HEK293 (cell line): Measurements from ENCODE around the gene ERF.

Experiments used
- GLIS1 ChIP-seq: fragments of 450-650 bp; formaldehyde crosslinking; IDR thresholded peaks from 2 replicates; pipeline ENCODE4 v1.5.1; 2016; ENCODE audit warnings: missing biosample characterization, missing genetic modification characterization
- KLF9 ChIP-seq: fragments of 450-650 bp; formaldehyde crosslinking; IDR thresholded peaks from 2 replicates; pipeline ENCODE4 v1.5.1; 2016; ENCODE audit warnings: missing biosample characterization, missing genetic modification characterization, low read depth
- MZF1 ChIP-seq: fragments of 450-650 bp; formaldehyde crosslinking; IDR thresholded peaks from 2 replicates; pipeline ENCODE4 v1.5.1; 2017; ENCODE audit warnings: missing biosample characterization, missing genetic modification characterization, borderline replicate concordance
- OSR2 ChIP-seq: fragments of 450-650 bp; formaldehyde crosslinking; IDR thresholded peaks from 2 replicates; pipeline ENCODE4 v1.5.1; 2016; ENCODE audit warnings: missing biosample characterization, missing genetic modification characterization
- ZBTB8A ChIP-seq: fragments of 450-650 bp; formaldehyde crosslinking; IDR thresholded peaks from 2 replicates; pipeline ENCODE4 v1.5.1; 2016; ENCODE audit warnings: missing biosample characterization, missing genetic modification characterization
- ZNF10 ChIP-seq: fragments of 450-650 bp; formaldehyde crosslinking; IDR thresholded peaks from 2 replicates; pipeline ENCODE4 v1.5.1; 2017; ENCODE audit warnings: missing biosample characterization, missing genetic modification characterization
- ZNF121 ChIP-seq: fragments of 450-650 bp; formaldehyde crosslinking; IDR thresholded peaks from 2 replicates; pipeline ENCODE4 v1.5.1; 2016; ENCODE audit warnings: missing biosample characterization, missing genetic modification characterization
- ZNF18 ChIP-seq: fragments of 450-650 bp; formaldehyde crosslinking; IDR thresholded peaks from 2 replicates; pipeline ENCODE4 v1.5.1; 2016; ENCODE audit warnings: missing biosample characterization, missing genetic modification characterization
- ZNF19 ChIP-seq: fragments of 450-650 bp; formaldehyde crosslinking; IDR thresholded peaks from 2 replicates; pipeline ENCODE4; 2016; ENCODE audit warnings: missing biosample characterization, missing genetic modification characterization, low read depth
- ZNF211 ChIP-seq: fragments of 450-650 bp; formaldehyde crosslinking; IDR thresholded peaks from 2 replicates; pipeline ENCODE4 v1.5.1; 2016; ENCODE audit warnings: low read depth, missing biosample characterization, missing genetic modification characterization
- ZNF221 ChIP-seq: fragments of 450-650 bp; formaldehyde crosslinking; IDR thresholded peaks from 2 replicates; pipeline ENCODE4 v1.5.1; 2017; ENCODE audit warnings: missing biosample characterization, missing genetic modification characterization, borderline replicate concordance
- ZNF292 ChIP-seq: fragments of 450-650 bp; formaldehyde crosslinking; IDR thresholded peaks from 2 replicates; pipeline ENCODE4 v1.5.1; 2016; ENCODE audit warnings: low read depth, missing biosample characterization, missing genetic modification characterization, borderline replicate concordance
- ZNF37A ChIP-seq: fragments of 450-650 bp; IDR thresholded peaks from 2 replicates; pipeline ENCODE4 v1.5.1; 2018; ENCODE audit warnings: missing biosample characterization, missing genetic modification characterization
- ZNF394 ChIP-seq: fragments of 450-650 bp; formaldehyde crosslinking; IDR thresholded peaks from 2 replicates; pipeline ENCODE4 v1.5.1; 2016; ENCODE audit warnings: missing biosample characterization, missing genetic modification characterization, mild to moderate bottlenecking, moderate library complexity, borderline replicate concordance
- ZNF423 ChIP-seq: fragments of 450-650 bp; formaldehyde crosslinking; IDR thresholded peaks from 2 replicates; pipeline ENCODE4 v1.5.1; 2016; ENCODE audit warnings: missing biosample characterization, missing genetic modification characterization
- ZNF426 ChIP-seq: fragments of 450-650 bp; formaldehyde crosslinking; IDR thresholded peaks from 2 replicates; pipeline ENCODE4 v1.5.1; 2017; ENCODE audit warnings: missing biosample characterization, missing genetic modification characterization, mild to moderate bottlenecking, inconsistent platforms, moderate library complexity
- ZNF544 ChIP-seq: fragments of 450-650 bp; formaldehyde crosslinking; IDR thresholded peaks from 2 replicates; pipeline ENCODE4 v1.5.0; 2017; ENCODE audit warnings: missing biosample characterization, missing genetic modification characterization
- ZNF571 ChIP-seq: fragments of 450-650 bp; formaldehyde crosslinking; IDR thresholded peaks from 2 replicates; pipeline ENCODE4 v1.5.0; 2017; ENCODE audit warnings: missing biosample characterization, missing genetic modification characterization
- ZNF600 ChIP-seq: fragments of 450-650 bp; formaldehyde crosslinking; IDR thresholded peaks from 2 replicates; pipeline ENCODE4 v1.5.1; 2016; ENCODE audit warnings: missing biosample characterization, missing genetic modification characterization
- ZNF677 ChIP-seq: fragments of 450-650 bp; IDR thresholded peaks from 2 replicates; pipeline ENCODE4 v1.5.0; 2018; ENCODE audit warnings: missing biosample characterization, mild to moderate bottlenecking, missing genetic modification characterization, moderate library complexity
- ZNF692 ChIP-seq: fragments of 450-650 bp; formaldehyde crosslinking; IDR thresholded peaks from 2 replicates; pipeline ENCODE4 v1.5.1; 2016; ENCODE audit warnings: missing biosample characterization, missing genetic modification characterization
- ZSCAN4 ChIP-seq: fragments of 450-650 bp; formaldehyde crosslinking; IDR thresholded peaks from 2 replicates; pipeline ENCODE4 v1.5.1; 2017; ENCODE audit warnings: missing biosample characterization, missing genetic modification characterization
- ZXDB ChIP-seq: fragments of 450-650 bp; formaldehyde crosslinking; IDR thresholded peaks from 2 replicates; pipeline ENCODE4 v1.5.1; 2016; ENCODE audit warnings: missing biosample characterization, missing genetic modification characterization
- TF ChIP-seq, protein P1 (sequence below): fragments of 450-650 bp; formaldehyde crosslinking; IDR thresholded peaks from 2 replicates; pipeline ENCODE4 v1.5.1; 2016; ENCODE audit warnings: missing biosample characterization, missing genetic modification characterization
- TF ChIP-seq, protein P2 (sequence below): fragments of 450-650 bp; formaldehyde crosslinking; IDR thresholded peaks from 2 replicates; pipeline ENCODE4 v1.5.1; 2016; ENCODE audit warnings: missing biosample characterization, missing genetic modification characterization
- TF ChIP-seq, protein P3 (sequence below): fragments of 450-650 bp; formaldehyde crosslinking; IDR thresholded peaks from 2 replicates; pipeline ENCODE4 v1.5.1; 2016; ENCODE audit warnings: missing biosample characterization, missing genetic modification characterization
- TF ChIP-seq, protein P4 (sequence below): fragments of 450-650 bp; formaldehyde crosslinking; IDR thresholded peaks from 2 replicates; pipeline ENCODE4 v1.5.1; 2017; ENCODE audit warnings: missing biosample characterization, mild to moderate bottlenecking, missing genetic modification characterization, moderate library complexity
- TF ChIP-seq, protein P5 (sequence below): fragments of 450-650 bp; formaldehyde crosslinking; optimal IDR thresholded peaks from 2 replicates; pipeline ENCODE3; 2016; ENCODE audit warnings: missing biosample characterization, mild to moderate bottlenecking, missing genetic modification characterization

Gene ERF

GRCh38 chr19:42281827-42282762, 27.2 kb upstream of the ERF start (continued):
- TF ChIP-seq ZXDB = peak; percentile 70
- TF ChIP-seq, protein P1, sequence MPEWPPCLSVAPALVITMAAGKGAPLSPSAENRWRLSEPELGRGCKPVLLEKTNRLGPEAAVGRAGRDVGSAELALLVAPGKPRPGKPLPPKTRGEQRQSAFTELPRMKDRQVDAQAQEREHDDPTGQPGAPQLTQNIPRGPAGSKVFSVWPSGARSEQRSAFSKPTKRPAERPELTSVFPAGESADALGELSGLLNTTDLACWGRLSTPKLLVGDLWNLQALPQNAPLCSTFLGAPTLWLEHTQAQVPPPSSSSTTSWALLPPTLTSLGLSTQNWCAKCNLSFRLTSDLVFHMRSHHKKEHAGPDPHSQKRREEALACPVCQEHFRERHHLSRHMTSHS (tag by site-specific recombination) = no peak
- TF ChIP-seq ZNF423 (tag by site-specific recombination) = no peak
- no peak; the same call in 1 of the 2 replicates for TF ChIP-seq ZNF394 (tag by site-specific recombination)
- TF ChIP-seq, protein P2, sequence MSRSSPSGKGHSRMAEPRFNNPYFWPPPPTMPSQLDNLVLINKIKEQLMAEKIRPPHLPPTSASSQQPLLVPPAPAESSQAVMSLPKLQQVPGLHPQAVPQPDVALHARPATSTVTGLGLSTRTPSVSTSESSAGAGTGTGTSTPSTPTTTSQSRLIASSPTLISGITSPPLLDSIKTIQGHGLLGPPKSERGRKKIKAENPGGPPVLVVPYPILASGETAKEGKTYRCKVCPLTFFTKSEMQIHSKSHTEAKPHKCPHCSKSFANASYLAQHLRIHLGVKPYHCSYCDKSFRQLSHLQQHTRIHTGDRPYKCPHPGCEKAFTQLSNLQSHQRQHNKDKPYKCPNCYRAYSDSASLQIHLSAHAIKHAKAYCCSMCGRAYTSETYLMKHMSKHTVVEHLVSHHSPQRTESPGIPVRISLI (tag by site-specific recombination) = no peak
- TF ChIP-seq ZNF677 (tag by site-specific recombination) = no peak
- TF ChIP-seq ZNF426 (tag by site-specific recombination) = no peak
- TF ChIP-seq ZSCAN4 (tag by site-specific recombination) = no peak
- TF ChIP-seq ZNF37A (tag by site-specific recombination) = no peak
- TF ChIP-seq ZNF10 = no peak
- no peak for TF ChIP-seq ZNF544 (tag by site-specific recombination)
- no peak for TF ChIP-seq MZF1 (tag by site-specific recombination)
- peak; percentile 45; the same call in 1 of the 2 replicates for TF ChIP-seq OSR2 (tag by site-specific recombination)
- TF ChIP-seq, protein P3, sequence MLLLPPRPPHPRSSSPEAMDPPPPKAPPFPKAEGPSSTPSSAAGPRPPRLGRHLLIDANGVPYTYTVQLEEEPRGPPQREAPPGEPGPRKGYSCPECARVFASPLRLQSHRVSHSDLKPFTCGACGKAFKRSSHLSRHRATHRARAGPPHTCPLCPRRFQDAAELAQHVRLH = no peak
- no peak for TF ChIP-seq ZNF600 (tag by site-specific recombination)
- TF ChIP-seq, protein P4, sequence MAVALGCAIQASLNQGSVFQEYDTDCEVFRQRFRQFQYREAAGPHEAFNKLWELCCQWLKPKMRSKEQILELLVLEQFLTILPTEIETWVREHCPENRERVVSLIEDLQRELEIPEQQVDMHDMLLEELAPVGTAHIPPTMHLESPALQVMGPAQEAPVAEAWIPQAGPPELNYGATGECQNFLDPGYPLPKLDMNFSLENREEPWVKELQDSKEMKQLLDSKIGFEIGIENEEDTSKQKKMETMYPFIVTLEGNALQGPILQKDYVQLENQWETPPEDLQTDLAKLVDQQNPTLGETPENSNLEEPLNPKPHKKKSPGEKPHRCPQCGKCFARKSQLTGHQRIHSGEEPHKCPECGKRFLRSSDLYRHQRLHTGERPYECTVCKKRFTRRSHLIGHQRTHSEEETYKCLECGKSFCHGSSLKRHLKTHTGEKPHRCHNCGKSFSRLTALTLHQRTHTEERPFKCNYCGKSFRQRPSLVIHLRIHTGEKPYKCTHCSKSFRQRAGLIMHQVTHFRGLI = no peak
- 0 out of 2 replicates have a peak, but pooled peaks have one; percentile 18 for TF ChIP-seq KLF9 (tag by site-specific recombination)
- TF ChIP-seq ZNF18 (tag by site-specific recombination) = no peak
- TF ChIP-seq ZNF692 (tag by site-specific recombination) = peak; percentile 97
- TF ChIP-seq GLIS1 (tag by site-specific recombination) = peak; percentile 56
- no peak for TF ChIP-seq ZNF121 (tag by site-specific recombination)
- TF ChIP-seq ZNF571 (tag by site-specific recombination) = no peak
- no peak for TF ChIP-seq ZNF292 (tag by site-specific recombination)
- no peak for TF ChIP-seq ZNF19 (tag by site-specific recombination)
- TF ChIP-seq ZBTB8A (tag by site-specific recombination) = 0 out of 2 replicates have a peak, but pooled peaks have one; percentile 50
- TF ChIP-seq ZNF211 = no peak
- no peak for TF ChIP-seq ZNF221 (tag by site-specific recombination)
- TF ChIP-seq, protein P5, sequence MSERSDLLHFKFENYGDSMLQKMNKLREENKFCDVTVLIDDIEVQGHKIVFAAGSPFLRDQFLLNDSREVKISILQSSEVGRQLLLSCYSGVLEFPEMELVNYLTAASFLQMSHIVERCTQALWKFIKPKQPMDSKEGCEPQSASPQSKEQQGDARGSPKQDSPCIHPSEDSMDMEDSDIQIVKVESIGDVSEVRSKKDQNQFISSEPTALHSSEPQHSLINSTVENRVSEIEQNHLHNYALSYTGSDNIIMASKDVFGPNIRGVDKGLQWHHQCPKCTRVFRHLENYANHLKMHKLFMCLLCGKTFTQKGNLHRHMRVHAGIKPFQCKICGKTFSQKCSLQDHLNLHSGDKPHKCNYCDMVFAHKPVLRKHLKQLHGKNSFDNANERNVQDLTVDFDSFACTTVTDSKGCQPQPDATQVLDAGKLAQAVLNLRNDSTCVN (tag by site-specific recombination) = no peak
